ENCODE data around the gene PCK1.
A peak's percentile ranks its signal among the peaks of the same experiment; 100 is the strongest.

The PCK1 gene

DNA sequence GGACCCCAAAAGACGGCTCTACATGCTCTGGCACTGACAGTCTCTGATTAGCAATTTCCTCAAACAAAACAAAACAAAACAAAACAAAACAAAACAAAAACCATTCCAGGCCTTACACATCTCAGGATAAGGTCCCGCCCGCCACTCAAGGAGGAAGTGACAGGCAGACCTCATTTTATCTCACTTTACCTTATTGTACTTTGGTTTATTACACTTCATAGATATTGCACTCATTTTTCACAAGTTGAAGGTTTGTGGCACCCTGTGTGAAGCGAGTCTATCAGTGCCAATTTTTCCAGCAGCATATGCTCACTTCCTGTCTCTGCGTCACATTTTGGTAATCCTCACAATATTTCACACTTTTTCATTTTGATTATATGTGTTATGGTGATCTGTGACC lies 44.1 kb downstream of the PCK1 start:
- TF ChIP-seq, protein P1, sequence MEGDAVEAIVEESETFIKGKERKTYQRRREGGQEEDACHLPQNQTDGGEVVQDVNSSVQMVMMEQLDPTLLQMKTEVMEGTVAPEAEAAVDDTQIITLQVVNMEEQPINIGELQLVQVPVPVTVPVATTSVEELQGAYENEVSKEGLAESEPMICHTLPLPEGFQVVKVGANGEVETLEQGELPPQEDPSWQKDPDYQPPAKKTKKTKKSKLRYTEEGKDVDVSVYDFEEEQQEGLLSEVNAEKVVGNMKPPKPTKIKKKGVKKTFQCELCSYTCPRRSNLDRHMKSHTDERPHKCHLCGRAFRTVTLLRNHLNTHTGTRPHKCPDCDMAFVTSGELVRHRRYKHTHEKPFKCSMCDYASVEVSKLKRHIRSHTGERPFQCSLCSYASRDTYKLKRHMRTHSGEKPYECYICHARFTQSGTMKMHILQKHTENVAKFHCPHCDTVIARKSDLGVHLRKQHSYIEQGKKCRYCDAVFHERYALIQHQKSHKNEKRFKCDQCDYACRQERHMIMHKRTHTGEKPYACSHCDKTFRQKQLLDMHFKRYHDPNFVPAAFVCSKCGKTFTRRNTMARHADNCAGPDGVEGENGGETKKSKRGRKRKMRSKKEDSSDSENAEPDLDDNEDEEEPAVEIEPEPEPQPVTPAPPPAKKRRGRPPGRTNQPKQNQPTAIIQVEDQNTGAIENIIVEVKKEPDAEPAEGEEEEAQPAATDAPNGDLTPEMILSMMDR (IDR thresholded peaks at IDR 0.05; ENCODE audit: low read depth, low read length, missing control alignments) = no peak
- DNase-seq (ENCODE audit: extremely low read depth, low read depth) = no peak
- H3K4me3 ChIP-seq (replicated peaks; ENCODE audit: low read depth, low read length) = no peak overlapping the region

DNA sequence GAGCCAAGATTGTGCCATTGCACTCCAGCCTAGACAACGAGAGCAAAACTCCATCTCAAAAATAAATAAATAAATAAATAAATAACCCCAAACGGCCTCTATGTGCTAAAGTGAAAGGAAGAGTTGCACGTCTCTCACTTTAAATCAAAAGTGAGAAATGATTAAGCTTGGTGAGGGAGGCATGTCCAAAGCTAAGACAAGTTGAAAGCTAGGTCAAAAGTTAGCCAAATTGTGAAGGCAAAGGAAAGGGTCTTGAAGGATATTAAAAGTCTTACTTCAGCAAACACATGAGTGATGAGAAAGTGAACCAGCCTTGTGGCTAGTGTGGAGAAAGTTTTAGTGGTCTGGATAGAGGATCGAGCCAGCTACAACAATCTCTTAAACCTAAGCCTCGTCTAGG lies 45.0 kb downstream of the PCK1 start:
- no peak overlapping the region for H3K4me3 ChIP-seq (replicated peaks; ENCODE audit: low read depth, low read length)
- no peak for DNase-seq (ENCODE audit: extremely low read depth, low read depth)
- TF ChIP-seq, protein P1 (IDR thresholded peaks at IDR 0.05; ENCODE audit: low read depth, low read length, missing control alignments) = no peak

DNA sequence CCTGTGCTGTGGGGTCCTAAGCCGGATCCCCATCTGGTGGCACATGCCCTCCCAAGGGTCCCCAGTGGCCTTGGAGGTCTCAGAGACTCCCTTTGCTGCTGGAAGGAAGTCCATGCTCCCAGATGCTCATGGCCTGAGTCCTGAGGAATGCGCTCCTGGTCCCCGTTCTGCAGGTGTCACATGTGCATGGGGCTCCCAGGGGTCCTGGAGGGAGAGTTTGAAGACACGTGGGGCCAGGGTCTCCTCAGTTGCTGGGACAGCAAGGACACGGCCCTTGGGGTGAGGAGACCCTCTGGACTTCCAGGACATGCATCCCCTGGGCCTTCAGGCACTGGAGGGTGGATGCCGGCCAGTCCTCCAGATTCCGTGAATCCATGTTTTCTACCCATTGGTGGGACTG lies 47.6 kb downstream of the PCK1 start:
- TF ChIP-seq, protein P1 (IDR thresholded peaks at IDR 0.05; ENCODE audit: low read depth, low read length, missing control alignments) = no peak
- DNase-seq (ENCODE audit: extremely low read depth, low read depth) = no peak
- no peak overlapping the region for H3K4me3 ChIP-seq (replicated peaks; ENCODE audit: low read depth, low read length)

DNA sequence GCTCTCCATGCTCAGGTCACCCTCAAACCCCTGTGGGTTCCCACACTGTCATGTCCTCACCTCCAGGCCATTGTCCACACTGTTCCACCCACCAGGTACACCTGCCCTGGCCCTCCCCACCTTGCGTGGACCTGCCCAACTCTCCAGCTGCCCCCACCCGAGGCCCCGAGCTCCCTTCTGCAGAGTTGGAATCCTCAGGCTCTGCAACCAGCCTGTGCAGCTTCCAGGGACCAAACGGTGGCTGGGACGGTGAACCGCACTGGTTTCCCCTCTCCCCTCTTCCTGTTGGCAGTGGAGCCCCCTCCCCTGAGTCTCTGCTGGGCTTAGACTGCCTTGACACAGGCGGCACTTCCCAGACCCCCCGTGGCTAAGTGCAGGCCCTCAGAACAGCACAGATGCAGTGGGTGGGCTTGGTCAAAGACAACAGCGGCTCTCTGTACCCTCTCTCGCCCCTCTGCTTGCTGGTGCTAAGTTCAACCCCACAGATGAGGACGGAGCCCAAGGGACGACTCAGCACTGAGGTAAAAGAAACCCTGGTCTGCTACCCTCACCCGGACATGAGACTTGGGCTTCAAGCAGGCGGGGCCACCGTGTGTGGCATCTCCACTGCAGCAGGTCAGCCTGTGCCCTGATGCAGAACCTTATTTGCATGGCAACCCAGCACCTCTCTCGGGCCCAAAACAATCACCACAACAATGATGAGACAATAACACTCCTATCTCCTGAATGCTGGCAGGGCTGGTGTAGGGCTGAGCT lies 48.4 kb downstream of the PCK1 start:
- H3K4me3 ChIP-seq (replicated peaks; ENCODE audit: low read depth, low read length) = no peak overlapping the region
- TF ChIP-seq, protein P1 (IDR thresholded peaks at IDR 0.05; ENCODE audit: low read depth, low read length, missing control alignments) = no peak
- DNase-seq (ENCODE audit: extremely low read depth, low read depth) = no peak

DNA sequence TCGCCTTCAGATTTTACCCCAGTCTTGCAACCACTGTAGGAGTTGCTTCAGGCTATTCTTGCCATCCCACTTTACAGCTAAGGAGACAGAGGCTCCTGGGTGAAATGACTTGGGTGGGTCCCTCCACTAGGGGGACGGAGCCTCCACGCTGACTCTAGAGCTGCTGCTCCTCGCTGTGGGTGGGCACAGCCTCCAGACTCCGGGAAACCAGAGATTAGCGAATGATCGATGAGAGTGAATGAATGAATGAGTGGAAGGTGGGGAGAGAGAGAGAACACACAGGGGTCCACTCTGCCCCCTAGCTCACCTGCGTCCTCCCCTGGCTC lies 48.9 kb downstream of the PCK1 start:
- DNase-seq (ENCODE audit: extremely low read depth, low read depth) = no peak
- TF ChIP-seq, protein P1 (IDR thresholded peaks at IDR 0.05; ENCODE audit: low read depth, low read length, missing control alignments) = peak; percentile 19
- H3K4me3 ChIP-seq (replicated peaks; ENCODE audit: low read depth, low read length) = no peak overlapping the region

DNA sequence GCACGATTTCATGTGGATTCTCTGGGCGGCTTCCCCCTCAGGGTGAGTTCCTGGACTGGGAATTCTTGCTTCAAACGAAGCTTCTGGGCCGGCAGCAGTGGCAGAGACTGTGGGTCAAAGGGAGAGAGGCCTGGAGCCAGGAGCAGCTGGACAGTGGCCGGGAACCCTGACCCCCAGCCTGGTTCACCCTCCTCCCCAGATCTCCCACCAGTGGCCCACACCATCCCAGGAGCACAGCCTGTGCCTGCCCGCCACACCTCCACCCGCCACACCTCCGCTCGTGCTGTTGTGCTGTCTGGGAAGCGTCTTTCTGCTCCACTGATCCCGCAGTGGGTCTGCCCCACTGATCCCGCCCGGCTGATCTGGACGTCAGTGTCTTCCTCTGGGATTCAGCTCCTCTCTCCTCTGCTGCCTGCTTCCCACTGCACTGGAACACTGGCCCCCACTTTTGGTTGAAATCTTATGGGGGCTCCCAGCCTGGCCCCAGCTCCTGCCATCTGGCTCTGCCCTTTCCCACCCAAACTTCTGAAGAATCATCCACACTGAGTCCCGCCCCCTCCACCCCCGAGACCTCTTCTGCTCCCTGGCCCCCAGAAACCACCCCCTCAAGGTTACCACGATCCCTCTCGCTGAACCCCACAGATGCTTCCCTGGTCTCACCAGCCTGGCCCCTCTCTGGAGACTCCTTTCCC lies 49.5 kb downstream of the PCK1 start:
- DNase-seq (ENCODE audit: extremely low read depth, low read depth) = no peak
- no peak overlapping the region for H3K4me3 ChIP-seq (replicated peaks; ENCODE audit: low read depth, low read length)
- TF ChIP-seq, protein P1 (IDR thresholded peaks at IDR 0.05; ENCODE audit: low read depth, low read length, missing control alignments) = no peak

Measured in HFF-Myc (cell line).